Colonic mucosa (tissue), 4 donors: ENCODE results near the gene ZNF827. TPM values are rescaled to one million over a fixed set of nuclear protein-coding genes. Genes with fewer than 3 reads are reported as not detected.

ENCODE experiments used
- DNase-seq: peaks from one replicate; pipeline ENCODE4 v3.0.0-alpha.2; 2020
- H3K27ac ChIP-seq: fragments of 200-600 bp; one replicate; pipeline ENCODE4 v1.8.0; 2021
- H3K27me3 ChIP-seq: fragments of 200-600 bp; one replicate; pipeline ENCODE4 v1.8.0; 2021
- H3K36me3 ChIP-seq: fragments of 200-600 bp; one replicate; pipeline ENCODE4 v1.8.0; 2021
- H3K4me1 ChIP-seq: fragments of 200-600 bp; one replicate; pipeline ENCODE4 v1.8.0; 2021; ENCODE audit warnings: mild to moderate bottlenecking
- H3K4me3 ChIP-seq: fragments of 200-600 bp; one replicate; pipeline ENCODE4 v1.8.0; 2021
- H3K9ac ChIP-seq, 2 donors: one replicate each; pipeline ENCODE4 v1.7.0; 2013; ENCODE audit warnings: control low read depth in 2 of 2, low read depth in 2 of 2, low read length in 2 of 2
- H3K9me3 ChIP-seq: fragments of 200-600 bp; one replicate; pipeline ENCODE4 v1.8.0; 2021
- intact Hi-C: fragments of 100-400 bp; cut with DNase I; formaldehyde crosslinking; loops from one replicate; pipeline ENCODE4 v1.14.1; 2022
- total RNA-seq, 2 donors: library from RNA; stranded (reverse); fragmentation: NEBNext Ultra II Directional in 1 of 2; extraction: Animal tissue kit (Norgen Biotek cat#: 25700) in 1 of 2; gene quantifications; one replicate each; pipeline ENCODE4 v1.2.1, GENCODE V29; 2021
- TF ChIP-seq, protein P1 (sequence below): fragments of 200-600 bp; IDR thresholded peaks from one replicate; pipeline ENCODE4 v1.8.0; 2022; ENCODE audit warnings: antibody characterized with exemption, mild to moderate bottlenecking
- donor health status: healthy.
- donor health status: DM: no; HTN: no; CAD: no.
- donor health status: DM: no; HTN: no; CAD: no.

Gene ZNF827
- total RNA-seq, 2 donors from 2014 or later, result 17.9 to 19.7 TPM

DNA sequence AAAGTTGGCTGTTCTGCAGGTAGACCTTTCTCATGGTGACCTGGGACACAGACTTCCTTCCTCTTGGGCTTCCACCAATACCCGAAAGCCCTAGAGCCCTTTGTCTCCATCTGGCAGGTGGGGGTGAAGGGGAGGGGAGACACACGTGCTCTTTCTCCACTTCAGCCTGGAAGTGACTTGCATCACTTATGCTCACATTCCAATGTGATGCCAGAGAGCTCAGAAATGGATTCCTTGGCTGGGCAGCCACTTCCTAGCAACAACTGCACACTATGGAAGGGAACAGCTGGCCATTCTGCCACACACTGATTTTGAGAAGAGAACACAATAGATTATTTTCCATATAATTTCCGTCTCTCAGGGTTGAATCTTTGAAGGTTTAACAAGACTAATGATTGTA lies 222.4 kb downstream of the ZNF827 start:
- H3K36me3 ChIP-seq, result no peaks in the 10 kb centered on the region
- H3K27ac ChIP-seq, result no peak overlapping the region
- no peaks in the 10 kb centered on the region for H3K4me1 ChIP-seq
- H3K9ac ChIP-seq, result no peak overlapping the region
- DNase-seq, result no peak
- no peaks in the 10 kb centered on the region for H3K9me3 ChIP-seq
- intact Hi-C loops, result no loop called here
- H3K27me3 ChIP-seq, result no peaks in the 10 kb centered on the region
- TF ChIP-seq, protein P1, sequence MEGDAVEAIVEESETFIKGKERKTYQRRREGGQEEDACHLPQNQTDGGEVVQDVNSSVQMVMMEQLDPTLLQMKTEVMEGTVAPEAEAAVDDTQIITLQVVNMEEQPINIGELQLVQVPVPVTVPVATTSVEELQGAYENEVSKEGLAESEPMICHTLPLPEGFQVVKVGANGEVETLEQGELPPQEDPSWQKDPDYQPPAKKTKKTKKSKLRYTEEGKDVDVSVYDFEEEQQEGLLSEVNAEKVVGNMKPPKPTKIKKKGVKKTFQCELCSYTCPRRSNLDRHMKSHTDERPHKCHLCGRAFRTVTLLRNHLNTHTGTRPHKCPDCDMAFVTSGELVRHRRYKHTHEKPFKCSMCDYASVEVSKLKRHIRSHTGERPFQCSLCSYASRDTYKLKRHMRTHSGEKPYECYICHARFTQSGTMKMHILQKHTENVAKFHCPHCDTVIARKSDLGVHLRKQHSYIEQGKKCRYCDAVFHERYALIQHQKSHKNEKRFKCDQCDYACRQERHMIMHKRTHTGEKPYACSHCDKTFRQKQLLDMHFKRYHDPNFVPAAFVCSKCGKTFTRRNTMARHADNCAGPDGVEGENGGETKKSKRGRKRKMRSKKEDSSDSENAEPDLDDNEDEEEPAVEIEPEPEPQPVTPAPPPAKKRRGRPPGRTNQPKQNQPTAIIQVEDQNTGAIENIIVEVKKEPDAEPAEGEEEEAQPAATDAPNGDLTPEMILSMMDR, result no peak
- no peak overlapping the region for H3K4me3 ChIP-seq

DNA sequence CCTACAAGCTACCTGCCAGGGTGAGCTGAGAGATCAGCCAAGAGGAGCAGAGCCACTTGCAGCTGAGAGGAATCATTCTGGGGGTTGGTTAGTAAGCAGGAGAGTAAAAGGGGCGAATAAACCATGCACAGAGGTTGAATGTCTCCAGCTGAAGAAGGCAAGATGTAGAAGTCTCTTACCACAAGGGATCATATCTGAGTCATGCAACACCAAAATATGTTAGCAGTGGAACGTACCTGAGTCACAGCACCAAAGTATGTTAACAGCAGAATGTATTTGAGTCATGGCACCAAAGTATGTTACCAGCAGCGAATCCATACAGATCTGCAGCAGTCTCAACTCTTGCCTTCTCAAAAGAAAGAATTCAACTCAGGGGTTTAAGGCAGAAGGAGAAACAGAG lies 228.8 kb downstream of the ZNF827 start:
- H3K27ac ChIP-seq, result no peak overlapping the region
- H3K9me3 ChIP-seq, result no peaks in the 10 kb centered on the region
- TF ChIP-seq, protein P1, result no peak
- no peaks in the 10 kb centered on the region for H3K36me3 ChIP-seq
- H3K27me3 ChIP-seq, result no peaks in the 10 kb centered on the region
- H3K9ac ChIP-seq, result no peak overlapping the region
- no peak overlapping the region for H3K4me3 ChIP-seq
- intact Hi-C loops, result no loop called here
- H3K4me1 ChIP-seq, result no peaks in the 10 kb centered on the region
- DNase-seq, result no peak

DNA sequence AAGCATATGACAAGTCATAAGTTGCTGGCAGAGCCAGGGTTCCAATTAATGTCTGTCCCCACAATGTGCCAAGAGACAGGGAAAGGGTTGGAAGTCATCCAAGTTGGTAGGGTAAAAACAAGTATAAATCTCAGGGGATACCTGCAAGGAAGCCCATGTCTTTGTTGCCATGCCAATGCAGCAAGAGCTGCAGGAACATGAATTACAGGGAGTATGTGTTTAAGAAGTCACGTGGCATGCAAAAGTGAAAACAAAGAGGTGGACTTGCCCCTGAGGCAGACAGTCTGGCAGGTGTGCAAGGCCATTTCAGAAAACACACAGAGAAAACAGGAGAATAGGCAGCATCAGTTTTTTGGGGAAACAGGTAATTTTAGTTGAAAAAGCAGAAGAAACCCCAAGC lies 229.3 kb downstream of the ZNF827 start:
- no peak overlapping the region for H3K4me3 ChIP-seq
- no peak overlapping the region for H3K9ac ChIP-seq
- no peak for DNase-seq
- no peaks in the 10 kb centered on the region for H3K27me3 ChIP-seq
- intact Hi-C loops, result no loop called here
- TF ChIP-seq, protein P1, result no peak
- H3K9me3 ChIP-seq, result no peaks in the 10 kb centered on the region
- H3K36me3 ChIP-seq, result no peaks in the 10 kb centered on the region
- no peaks in the 10 kb centered on the region for H3K4me1 ChIP-seq
- no peak overlapping the region for H3K27ac ChIP-seq

Other genes starting within 250 kb of the ZNF827 start
- gene LSM6, start 236.9 kb upstream of the ZNF827 start, total RNA-seq, result 10 to 100 TPM; 24.6 to 38.0 TPM